GM18907 (cell line): ENCODE results near the gene TTC39B.
"Not testable (repeated sequence)": the region's sequence is repeated elsewhere in the genome, so short reads cannot be mapped to it uniquely, and the experiment has no call there.

Source experiments
- ATAC-seq: cut with Tn5 transposase; IDR thresholded peaks from one replicate; pipeline ENCODE4 v1.9.1; 2021; ENCODE audit warnings: mild to moderate bottlenecking, moderate library complexity; ENCODE audit not compliant: unreplicated experiment

The TTC39B gene

GRCh38 chr9:15271403-15271802 lies 35.6 kb downstream of the TTC39B start:
- no peak for ATAC-seq

DNA sequence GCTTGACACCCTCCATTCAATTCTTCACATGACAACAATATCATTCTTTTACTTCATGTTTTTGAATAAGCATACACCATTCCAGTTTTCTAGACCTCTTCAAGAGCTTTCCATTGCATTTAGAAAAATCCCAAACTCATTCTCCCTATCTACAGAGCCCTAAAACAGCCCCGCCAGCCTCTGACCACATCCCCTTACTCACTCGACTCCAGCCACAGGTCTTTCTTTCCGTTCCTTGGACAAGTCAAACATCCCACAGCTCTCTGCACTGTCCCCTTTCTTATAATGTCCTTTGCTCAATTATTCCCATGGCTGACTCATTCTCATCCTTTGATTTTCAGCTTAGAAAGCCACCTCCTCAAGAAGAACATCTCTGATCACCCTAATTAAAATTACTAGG lies 38.2 kb downstream of the TTC39B start:
- ATAC-seq = no peak

DNA sequence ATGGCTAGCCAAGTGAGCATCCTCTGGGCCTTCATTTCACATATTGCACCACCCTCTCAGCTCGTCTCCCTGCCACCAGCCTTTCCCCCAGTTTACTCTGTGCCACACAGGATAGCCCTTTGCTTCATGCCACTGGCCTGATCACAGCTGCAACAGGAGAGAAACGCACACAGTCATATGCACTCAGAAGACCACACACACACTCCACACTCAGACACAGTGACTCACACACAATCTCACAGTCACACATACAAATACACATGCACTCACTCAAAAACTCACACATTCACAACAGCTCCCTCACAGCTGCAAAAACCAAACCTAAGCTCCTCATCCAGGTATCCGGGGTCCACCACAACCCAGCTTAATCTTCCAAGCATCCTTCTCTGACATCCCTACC lies 38.7 kb downstream of the TTC39B start:
- no peak for ATAC-seq

DNA sequence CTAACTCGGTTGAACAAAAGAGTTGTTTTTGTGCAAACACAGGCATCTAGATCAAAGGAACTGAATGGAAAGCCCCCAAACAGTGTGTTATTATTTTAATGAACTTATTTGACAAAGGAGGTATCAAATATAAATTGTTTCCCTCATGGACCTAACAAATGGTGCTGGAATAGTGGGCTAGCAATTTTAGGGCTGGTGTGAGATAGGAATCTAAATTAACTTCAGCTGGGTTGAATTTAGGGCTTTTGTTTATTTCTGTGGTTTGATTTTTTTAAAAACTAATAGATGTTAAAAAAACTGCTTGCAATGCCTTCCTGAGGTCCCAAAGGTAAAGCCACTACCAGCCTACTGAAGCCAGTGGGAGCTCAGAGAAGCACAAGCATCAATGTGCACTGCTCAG lies 42.1 kb downstream of the TTC39B start:
- ATAC-seq = no peak

GRCh38 chr9:15262581-15262980 lies 44.4 kb downstream of the TTC39B start:
- ATAC-seq = no peak

- no peak for ATAC-seq
Observed at GRCh38 chr9:15256426-15256825, 50.6 kb downstream of the TTC39B start.

DNA sequence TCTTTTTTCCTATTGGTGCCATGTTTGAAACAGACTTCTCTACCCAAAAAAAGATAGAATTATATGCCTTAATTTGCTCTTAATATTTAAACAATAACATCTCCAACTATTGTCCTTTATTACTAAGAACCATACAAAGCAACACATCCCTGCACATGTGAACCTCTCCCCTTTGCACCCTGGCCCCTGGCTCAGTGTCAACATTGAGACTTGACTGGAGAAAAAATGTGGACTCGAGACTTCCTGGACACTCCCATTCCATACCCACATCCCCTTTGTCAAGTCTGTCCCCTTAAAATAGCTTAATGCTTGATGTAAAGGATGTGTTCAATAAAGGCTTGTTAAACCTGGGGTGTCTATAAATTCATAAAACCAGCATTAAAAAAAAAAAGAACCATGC lies 53.2 kb downstream of the TTC39B start:
- no peak for ATAC-seq

- no peak for ATAC-seq
Observed at GRCh38 chr9:15253197-15253596, 53.8 kb downstream of the TTC39B start.

DNA sequence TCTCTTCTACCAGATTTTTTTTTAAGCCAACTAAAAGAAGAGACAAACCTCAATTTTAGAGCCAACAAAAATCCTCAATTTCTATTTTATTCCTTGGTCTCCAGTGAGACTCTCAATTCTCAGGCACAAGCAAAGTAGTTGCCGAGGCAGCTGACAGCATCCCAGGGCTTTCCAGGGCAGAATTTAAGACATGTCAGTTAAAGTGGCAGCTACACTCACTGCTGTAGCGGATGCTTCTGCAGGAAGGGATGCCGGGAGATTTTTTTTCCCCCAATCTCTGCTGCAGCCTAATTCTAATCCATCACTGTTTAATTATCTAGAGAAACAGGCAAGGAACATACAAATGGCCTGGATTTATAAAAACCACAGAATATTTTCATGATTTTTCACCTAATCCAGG lies 57.0 kb downstream of the TTC39B start:
- ATAC-seq = no peak

DNA sequence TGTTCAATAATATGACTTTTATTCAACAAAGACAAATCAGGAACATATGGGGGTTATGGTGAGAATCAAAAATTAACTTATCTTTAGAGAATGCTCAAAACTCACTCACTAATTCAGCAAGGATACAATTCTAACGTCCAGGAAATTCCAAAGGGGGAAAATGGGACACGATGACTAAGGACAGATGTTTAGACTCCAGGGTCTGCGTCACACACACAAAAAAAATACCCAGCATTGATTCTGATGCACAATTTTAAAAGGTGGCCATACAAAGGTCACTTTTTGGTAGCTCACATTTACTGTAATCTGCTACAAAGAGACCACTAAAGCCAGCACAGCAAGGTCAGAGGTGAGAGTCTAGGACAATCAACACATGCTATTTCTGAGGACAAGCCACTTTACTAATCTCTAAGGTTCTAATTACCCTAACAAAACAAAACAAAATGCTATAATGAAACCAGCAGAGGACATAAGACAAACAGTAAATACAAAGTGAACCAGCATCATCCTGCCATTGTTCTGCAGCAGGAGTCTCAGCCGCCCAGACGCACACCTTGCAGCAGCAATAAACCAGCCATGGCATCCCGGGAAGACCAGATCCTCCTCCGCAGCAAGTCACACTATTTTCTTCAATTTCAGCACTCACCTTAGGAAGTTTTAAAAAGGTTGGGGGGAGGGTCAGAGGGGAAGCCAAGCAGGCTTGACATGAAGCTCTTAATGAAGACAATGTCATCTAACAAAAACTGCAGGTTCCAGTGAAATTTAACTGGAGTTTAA lies 57.8 kb downstream of the TTC39B start:
- ATAC-seq = no peak

- no peak for ATAC-seq
Observed at GRCh38 chr9:15248621-15249020, 58.4 kb downstream of the TTC39B start.

- ATAC-seq = no peak
Observed at GRCh38 chr9:15248081-15248480, 58.9 kb downstream of the TTC39B start.

GRCh38 chr9:15246708-15247107 lies 60.3 kb downstream of the TTC39B start:
- no peak for ATAC-seq

- no peak for ATAC-seq
Observed at GRCh38 chr9:15246243-15246642, 60.8 kb downstream of the TTC39B start.

DNA sequence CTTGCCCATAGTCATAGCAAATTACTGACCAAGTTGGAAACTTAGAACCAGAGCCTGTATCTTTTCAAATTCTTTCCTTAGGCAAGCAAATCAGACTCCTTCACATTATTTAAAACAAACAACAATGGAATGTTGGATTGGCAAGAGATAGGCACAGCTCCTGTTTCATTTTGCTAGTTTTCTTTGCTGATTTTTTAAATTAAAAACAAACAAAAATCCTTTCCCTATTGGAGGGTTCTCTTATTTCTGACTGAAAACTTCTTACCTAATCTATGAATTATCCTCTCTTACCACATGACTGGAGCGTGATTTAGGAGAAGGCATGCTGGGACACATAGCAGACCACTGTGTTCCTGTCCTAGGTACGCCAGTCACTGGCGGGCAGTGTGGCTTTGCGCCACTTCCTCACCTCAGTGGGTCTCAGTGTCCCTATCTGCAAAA lies 63.0 kb downstream of the TTC39B start:
- ATAC-seq = no peak

GRCh38 chr9:15243081-15243480 lies 63.9 kb downstream of the TTC39B start:
- ATAC-seq = no peak

DNA sequence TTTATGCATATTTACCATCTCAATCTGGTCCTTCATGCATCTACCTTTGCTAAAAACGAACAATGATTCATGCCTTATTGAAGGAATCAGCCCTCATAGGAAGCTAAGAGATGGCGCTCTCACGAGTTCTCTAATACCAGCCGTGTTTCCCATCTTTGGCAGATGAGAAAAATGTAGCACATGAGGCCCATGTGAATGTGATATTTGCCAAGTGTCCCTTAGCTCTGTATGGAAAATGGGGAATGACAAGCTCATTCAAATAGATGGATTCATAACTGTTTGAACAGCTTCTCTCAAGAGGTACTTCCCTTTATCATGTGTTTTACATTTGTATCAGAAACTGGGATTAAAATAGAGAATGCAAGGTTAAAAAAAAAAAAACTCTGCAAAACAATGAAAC lies 66.1 kb downstream of the TTC39B start:
- ATAC-seq = no peak

DNA sequence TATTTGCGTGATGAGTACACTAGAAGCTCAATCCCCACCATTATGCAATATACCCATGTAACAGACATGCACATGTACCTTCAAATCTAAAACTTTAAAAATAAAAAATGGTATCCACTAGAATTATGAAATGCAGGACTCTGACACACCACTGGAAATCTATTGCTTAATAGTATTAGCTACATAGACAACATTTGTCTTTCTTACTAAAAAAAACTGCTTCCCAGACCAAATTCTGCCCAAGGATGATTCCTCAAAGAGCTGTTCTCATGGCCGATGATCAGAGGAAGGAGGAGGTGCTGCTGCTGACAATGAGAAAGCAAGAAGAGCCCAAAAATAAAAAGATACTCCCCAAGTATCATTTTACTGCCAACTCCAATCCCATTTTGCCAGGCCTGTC lies 67.2 kb downstream of the TTC39B start:
- no peak for ATAC-seq

GRCh38 chr9:15238646-15239045 lies 68.4 kb downstream of the TTC39B start:
- ATAC-seq = no peak

DNA sequence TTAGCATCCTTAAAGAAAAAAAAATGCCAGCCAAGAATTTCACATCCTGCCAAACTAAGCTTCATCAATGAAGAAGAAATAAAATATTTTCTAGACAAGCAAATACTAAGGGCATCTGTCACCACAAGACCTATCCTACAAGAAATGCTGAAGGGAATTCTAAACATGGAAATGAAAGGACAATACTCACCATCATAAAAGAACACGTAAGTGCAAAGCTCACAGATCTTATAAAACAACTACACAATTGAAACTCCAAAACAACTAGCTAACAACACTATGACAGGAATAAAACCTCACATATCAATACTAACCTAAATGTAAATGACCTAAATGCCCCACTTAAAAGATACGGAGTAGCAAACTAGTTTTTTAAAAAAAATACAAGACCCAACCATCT lies 71.4 kb downstream of the TTC39B start:
- no peak for ATAC-seq

DNA sequence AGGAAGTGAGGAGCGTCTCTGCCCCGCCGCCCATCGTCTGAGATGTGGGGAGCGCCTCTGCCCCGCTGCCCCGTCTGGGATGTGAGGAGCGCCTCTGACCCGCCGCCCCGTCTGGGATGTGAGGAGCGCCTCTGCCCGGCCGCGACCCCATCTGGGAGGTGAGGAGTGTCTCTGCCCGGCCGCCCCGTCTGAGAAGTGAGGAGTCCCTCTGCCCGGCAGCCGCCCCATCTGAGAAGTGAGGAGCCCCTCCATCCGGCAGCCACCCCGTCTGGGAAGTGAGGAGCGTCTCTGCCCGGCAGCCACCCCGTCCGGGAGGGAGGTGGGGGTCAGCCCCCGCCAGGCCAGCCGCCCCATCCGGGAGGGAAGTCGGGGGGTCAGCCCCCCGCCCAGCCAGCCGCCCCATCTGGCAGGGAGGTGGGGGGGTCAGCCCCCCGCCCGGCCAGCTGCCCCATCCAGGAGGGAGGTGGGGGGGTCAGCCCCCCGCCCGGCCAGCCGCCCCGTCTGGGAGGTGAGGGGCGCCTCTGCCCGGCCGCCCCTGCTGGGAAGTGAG lies 73.0 kb downstream of the TTC39B start:
- ATAC-seq = not testable (repeated sequence)

- not testable (repeated sequence) for ATAC-seq
Observed at GRCh38 chr9:15232706-15233280, 74.2 kb downstream of the TTC39B start.
